GM10266 (cell line): ENCODE measurements around the gene RBM27.

Source experiments
- DNase-seq: peaks from one replicate; pipeline ENCODE4 v3.0.0; 2012; ENCODE audit errors: extremely low spot score
- TF ChIP-seq, protein P1 (sequence below): IDR thresholded peaks from 2 replicates; pipeline ENCODE4 v1.5.1; 2012; ENCODE audit warnings: mild to moderate bottlenecking, low read depth; ENCODE audit not compliant: control insufficient read depth, insufficient read depth; ENCODE audit errors: missing control alignments

The RBM27 gene

GRCh38 chr5:146248561-146248960, 45.2 kb downstream of the RBM27 start:
- TF ChIP-seq, protein P1, sequence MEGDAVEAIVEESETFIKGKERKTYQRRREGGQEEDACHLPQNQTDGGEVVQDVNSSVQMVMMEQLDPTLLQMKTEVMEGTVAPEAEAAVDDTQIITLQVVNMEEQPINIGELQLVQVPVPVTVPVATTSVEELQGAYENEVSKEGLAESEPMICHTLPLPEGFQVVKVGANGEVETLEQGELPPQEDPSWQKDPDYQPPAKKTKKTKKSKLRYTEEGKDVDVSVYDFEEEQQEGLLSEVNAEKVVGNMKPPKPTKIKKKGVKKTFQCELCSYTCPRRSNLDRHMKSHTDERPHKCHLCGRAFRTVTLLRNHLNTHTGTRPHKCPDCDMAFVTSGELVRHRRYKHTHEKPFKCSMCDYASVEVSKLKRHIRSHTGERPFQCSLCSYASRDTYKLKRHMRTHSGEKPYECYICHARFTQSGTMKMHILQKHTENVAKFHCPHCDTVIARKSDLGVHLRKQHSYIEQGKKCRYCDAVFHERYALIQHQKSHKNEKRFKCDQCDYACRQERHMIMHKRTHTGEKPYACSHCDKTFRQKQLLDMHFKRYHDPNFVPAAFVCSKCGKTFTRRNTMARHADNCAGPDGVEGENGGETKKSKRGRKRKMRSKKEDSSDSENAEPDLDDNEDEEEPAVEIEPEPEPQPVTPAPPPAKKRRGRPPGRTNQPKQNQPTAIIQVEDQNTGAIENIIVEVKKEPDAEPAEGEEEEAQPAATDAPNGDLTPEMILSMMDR: no peak
- no peak for DNase-seq

DNA sequence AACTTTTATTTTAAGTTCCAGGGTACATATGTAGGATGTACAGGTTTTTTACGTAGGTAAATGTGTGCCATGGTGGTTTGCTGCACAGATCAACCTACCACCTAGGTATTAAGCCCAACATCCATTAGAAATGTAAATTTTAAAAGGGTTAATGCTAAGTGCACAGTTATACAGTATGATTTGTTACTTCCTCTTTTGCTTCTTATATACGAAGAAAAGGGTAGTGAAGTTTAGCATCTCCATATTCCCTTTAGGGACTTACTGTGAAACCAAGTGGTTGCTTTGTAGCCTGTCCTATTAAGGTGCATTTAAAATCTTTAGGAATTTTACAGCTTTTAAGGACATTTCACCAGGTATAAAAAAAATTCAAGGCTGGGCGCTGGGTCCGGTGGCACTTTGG, 46.4 kb downstream of the RBM27 start:
- TF ChIP-seq, protein P1: no peak
- no peak for DNase-seq
